Measurements from ENCODE around the gene POU2AF1.

DNA sequence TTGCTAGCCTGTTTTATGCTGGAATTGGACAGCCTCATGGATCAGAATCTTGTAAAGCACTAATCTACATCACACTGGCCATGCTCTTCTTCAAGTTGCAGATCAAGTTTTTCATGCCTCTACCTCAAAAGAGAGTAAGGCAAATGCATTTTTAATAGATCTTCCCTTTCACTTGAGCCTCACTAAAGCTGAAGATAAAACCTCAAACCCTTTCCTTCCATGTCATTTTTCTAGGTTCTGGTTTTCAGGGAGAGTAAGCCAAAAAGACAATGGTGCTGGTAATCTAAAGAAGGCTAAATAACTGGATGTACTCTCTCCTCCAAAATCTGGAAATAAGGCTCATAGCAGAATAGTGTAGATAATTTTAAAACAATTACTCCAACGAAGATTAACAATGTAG is 28.3 kb downstream of the POU2AF1 start:
- TF ChIP-seq, protein P1, sequence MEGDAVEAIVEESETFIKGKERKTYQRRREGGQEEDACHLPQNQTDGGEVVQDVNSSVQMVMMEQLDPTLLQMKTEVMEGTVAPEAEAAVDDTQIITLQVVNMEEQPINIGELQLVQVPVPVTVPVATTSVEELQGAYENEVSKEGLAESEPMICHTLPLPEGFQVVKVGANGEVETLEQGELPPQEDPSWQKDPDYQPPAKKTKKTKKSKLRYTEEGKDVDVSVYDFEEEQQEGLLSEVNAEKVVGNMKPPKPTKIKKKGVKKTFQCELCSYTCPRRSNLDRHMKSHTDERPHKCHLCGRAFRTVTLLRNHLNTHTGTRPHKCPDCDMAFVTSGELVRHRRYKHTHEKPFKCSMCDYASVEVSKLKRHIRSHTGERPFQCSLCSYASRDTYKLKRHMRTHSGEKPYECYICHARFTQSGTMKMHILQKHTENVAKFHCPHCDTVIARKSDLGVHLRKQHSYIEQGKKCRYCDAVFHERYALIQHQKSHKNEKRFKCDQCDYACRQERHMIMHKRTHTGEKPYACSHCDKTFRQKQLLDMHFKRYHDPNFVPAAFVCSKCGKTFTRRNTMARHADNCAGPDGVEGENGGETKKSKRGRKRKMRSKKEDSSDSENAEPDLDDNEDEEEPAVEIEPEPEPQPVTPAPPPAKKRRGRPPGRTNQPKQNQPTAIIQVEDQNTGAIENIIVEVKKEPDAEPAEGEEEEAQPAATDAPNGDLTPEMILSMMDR (IDR thresholded peaks at IDR 0.05; ENCODE audit: low read depth, low read length, poor library complexity, severe bottlenecking): no peak
- no peak for TF ChIP-seq EZH2phosphoT487 (IDR thresholded peaks at IDR 0.05; ENCODE audit: borderline replicate concordance, low read length)

All from DOHH2 (cell line).